Measurements from ENCODE around the gene PITPNB.
A peak's percentile ranks its signal among the peaks of the same experiment; 100 is the strongest.

The PITPNB gene

GRCh38 chr22:27866135-27867084, 52.6 kb downstream of the PITPNB start:
- TF ChIP-seq, protein P1, sequence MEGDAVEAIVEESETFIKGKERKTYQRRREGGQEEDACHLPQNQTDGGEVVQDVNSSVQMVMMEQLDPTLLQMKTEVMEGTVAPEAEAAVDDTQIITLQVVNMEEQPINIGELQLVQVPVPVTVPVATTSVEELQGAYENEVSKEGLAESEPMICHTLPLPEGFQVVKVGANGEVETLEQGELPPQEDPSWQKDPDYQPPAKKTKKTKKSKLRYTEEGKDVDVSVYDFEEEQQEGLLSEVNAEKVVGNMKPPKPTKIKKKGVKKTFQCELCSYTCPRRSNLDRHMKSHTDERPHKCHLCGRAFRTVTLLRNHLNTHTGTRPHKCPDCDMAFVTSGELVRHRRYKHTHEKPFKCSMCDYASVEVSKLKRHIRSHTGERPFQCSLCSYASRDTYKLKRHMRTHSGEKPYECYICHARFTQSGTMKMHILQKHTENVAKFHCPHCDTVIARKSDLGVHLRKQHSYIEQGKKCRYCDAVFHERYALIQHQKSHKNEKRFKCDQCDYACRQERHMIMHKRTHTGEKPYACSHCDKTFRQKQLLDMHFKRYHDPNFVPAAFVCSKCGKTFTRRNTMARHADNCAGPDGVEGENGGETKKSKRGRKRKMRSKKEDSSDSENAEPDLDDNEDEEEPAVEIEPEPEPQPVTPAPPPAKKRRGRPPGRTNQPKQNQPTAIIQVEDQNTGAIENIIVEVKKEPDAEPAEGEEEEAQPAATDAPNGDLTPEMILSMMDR (conservative IDR thresholded peaks at IDR 0.05), result no peak
- H3K27ac ChIP-seq, result no peak overlapping the region

- H3K27ac ChIP-seq, result no peak overlapping the region
- TF ChIP-seq, protein P1 (conservative IDR thresholded peaks at IDR 0.05), result no peak
Observed at GRCh38 chr22:27865496-27865895, 53.6 kb downstream of the PITPNB start.

- TF ChIP-seq, protein P1 (conservative IDR thresholded peaks at IDR 0.05), result no peak
- H3K27ac ChIP-seq, result no peak overlapping the region
Observed at GRCh38 chr22:27863556-27863955, 55.5 kb downstream of the PITPNB start.

DNA sequence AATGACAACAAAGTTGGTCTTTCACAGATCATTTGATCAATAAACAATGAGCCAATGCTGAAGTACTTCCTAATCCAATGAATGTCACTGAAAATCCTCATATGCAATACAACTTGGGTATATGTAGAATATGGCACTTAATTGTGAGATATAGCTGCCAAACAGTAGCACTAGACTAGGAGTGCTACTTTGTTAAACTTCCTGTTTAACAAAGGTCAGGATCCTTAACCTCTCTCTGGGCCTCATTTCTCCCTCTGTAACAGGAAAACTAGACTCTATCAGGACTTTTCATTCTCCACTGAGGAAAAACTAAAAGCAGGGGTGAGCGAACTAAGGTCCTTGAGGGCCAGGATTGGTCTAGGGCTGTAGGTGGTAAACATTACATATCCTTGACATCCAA, 56.1 kb downstream of the PITPNB start:
- TF ChIP-seq, protein P1 (conservative IDR thresholded peaks at IDR 0.05), result no peak
- no peak overlapping the region for H3K27ac ChIP-seq

- TF ChIP-seq, protein P1 (conservative IDR thresholded peaks at IDR 0.05), result no peak
- H3K27ac ChIP-seq, result peak overlapping the region; percentile 63
Observed at GRCh38 chr22:27859336-27859735, 59.7 kb downstream of the PITPNB start.

- TF ChIP-seq, protein P1 (conservative IDR thresholded peaks at IDR 0.05), result no peak
- H3K27ac ChIP-seq, result peak overlapping the region; percentile 63
Observed at GRCh38 chr22:27858626-27859025, 60.4 kb downstream of the PITPNB start.

DNA sequence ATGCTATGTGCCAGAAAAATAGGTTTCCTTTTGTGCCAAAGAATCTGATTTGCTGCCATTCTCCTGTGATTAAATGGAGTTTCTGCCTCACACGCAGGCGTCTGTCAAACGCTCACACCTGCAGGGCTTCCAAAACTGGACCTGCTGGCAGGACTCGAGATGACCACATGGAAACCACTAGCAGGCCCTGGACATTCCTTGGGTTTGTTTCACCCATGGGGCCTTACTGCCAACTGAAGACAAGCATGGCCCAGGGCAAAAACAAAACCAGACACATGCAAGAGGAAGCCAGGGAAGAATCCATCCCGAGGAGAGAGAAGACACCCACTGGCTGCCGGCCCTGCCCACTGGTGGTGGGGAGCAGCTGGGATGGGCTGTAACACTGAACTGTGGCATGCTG, 61.6 kb downstream of the PITPNB start:
- no peak overlapping the region for H3K27ac ChIP-seq
- TF ChIP-seq, protein P1 (conservative IDR thresholded peaks at IDR 0.05), result no peak
